GM23338 (cell line): ENCODE measurements around the gene TBC1D30. TPM values are rescaled to one million over a fixed set of nuclear protein-coding genes. Genes with fewer than 3 reads are reported as not detected.

Experiments used
- ATAC-seq: fragments of 200-7000 bp; cut with Tn5 transposase; 3 replicates; pipeline ENCODE4 v1.9.1; 2020
- DNase-seq: peaks from one replicate; pipeline ENCODE4 v3.0.0-alpha.2; 2015; ENCODE audit warnings: low spot score
- H2AFZ ChIP-seq: fragments of 200-600 bp; sonication (generic); 2 replicates; pipeline ENCODE4 v1.8.0; 2016; ENCODE audit warnings: antibody characterized with exemption, mild to moderate bottlenecking, moderate library complexity
- H3F3A ChIP-seq: fragments of 200-600 bp; sonication (generic); replicated peaks from 2 replicates; pipeline ENCODE4 v1.8.0; 2017; ENCODE audit warnings: antibody characterized with exemption, mixed run types, low read depth
- H3K27ac ChIP-seq: fragments of 200-600 bp; sonication (generic); 2 replicates; pipeline ENCODE4 v1.6.1; 2016; ENCODE audit warnings: low read depth
- H3K27me3 ChIP-seq: fragments of 200-600 bp; sonication (generic); 2 replicates; pipeline ENCODE4 v1.8.0; 2016; ENCODE audit warnings: mild to moderate bottlenecking, mixed run types, moderate library complexity; ENCODE audit not compliant: insufficient read depth
- H3K36me3 ChIP-seq: fragments of 200-600 bp; sonication (generic); 2 replicates; pipeline ENCODE4 v1.8.0; 2016; ENCODE audit warnings: mild to moderate bottlenecking; ENCODE audit not compliant: insufficient read depth
- H3K4me1 ChIP-seq: fragments of 200-600 bp; sonication (generic); 2 replicates; pipeline ENCODE4 v1.8.0; 2016; ENCODE audit warnings: mild to moderate bottlenecking, moderate library complexity; ENCODE audit not compliant: insufficient read depth
- H3K4me2 ChIP-seq: fragments of 200-600 bp; sonication (generic); 2 replicates; pipeline ENCODE4 v1.7.1; 2017; ENCODE audit warnings: mixed run types
- H3K4me3 ChIP-seq: fragments of 200-600 bp; sonication (generic); 2 replicates; pipeline ENCODE4 v1.6.1; 2016; ENCODE audit warnings: mixed run types
- H3K79me2 ChIP-seq: fragments of 200-600 bp; sonication (generic); replicated peaks from 2 replicates; pipeline ENCODE4 v1.8.0; 2017; ENCODE audit warnings: mild to moderate bottlenecking; ENCODE audit not compliant: insufficient read depth
- H3K9me2 ChIP-seq: fragments of 200-600 bp; sonication (generic); 2 replicates; pipeline ENCODE4 v1.8.0; 2017; ENCODE audit not compliant: insufficient read depth
- H4K20me1 ChIP-seq: fragments of 200-600 bp; sonication (generic); replicated peaks from 2 replicates; pipeline ENCODE4 v1.8.0; 2017; ENCODE audit warnings: mild to moderate bottlenecking; ENCODE audit not compliant: insufficient read depth
- H3K27ac Mint-ChIP-seq: 2 replicates; pipeline ENCODE4 v1.8.0; 2020; ENCODE audit warnings: inconsistent platforms, mild to moderate bottlenecking, moderate library complexity, mixed read lengths
- H3K27me3 Mint-ChIP-seq: 3 replicates; pipeline ENCODE4 v1.8.0; 2022; ENCODE audit warnings: low read depth, mild to moderate bottlenecking, moderate library complexity, mixed read lengths, inconsistent platforms; ENCODE audit not compliant: insufficient read depth, poor library complexity
- H3K36me3 Mint-ChIP-seq: 3 replicates; pipeline ENCODE4 v1.8.0; 2021; ENCODE audit warnings: low read depth, mild to moderate bottlenecking, inconsistent platforms, moderate library complexity, mixed read lengths
- H3K4me1 Mint-ChIP-seq: 3 replicates; pipeline ENCODE4 v1.8.0; 2020; ENCODE audit warnings: mild to moderate bottlenecking, inconsistent platforms, mixed read lengths
- H3K4me3 Mint-ChIP-seq: 3 replicates; pipeline ENCODE4 v1.8.0; 2021; ENCODE audit warnings: moderate library complexity, mild to moderate bottlenecking, inconsistent platforms, mixed read lengths
- H3K9me3 Mint-ChIP-seq: 3 replicates; pipeline ENCODE4 v1.8.0; 2020; ENCODE audit warnings: moderate library complexity, mild to moderate bottlenecking, inconsistent platforms, mixed read lengths
- CREB1 ChIP-seq: fragments of 250-450 bp; sonication (Bioruptor Pico); IDR thresholded peaks from 2 replicates; pipeline ENCODE4 v1.5.0; 2020; ENCODE audit warnings: low read depth, mild to moderate bottlenecking, moderate library complexity
- EZH2 ChIP-seq: fragments of 200-600 bp; sonication (generic); IDR thresholded peaks from one replicate; pipeline ENCODE4 v1.8.0; 2017; ENCODE audit warnings: antibody characterized with exemption, mild to moderate bottlenecking, low read depth; ENCODE audit not compliant: unreplicated experiment
- JUNB ChIP-seq: IDR thresholded peaks from one replicate; pipeline ENCODE4 v1.6.1; 2016; ENCODE audit warnings: antibody characterized with exemption; ENCODE audit not compliant: unreplicated experiment
- NANOG ChIP-seq: IDR thresholded peaks from 2 replicates; pipeline ENCODE4 v1.6.1; 2016; ENCODE audit warnings: antibody characterized with exemption, borderline replicate concordance
- POLR2AphosphoS5 ChIP-seq: IDR thresholded peaks from 2 replicates; pipeline ENCODE4 v1.6.1; 2016; ENCODE audit warnings: antibody characterized with exemption, low read depth
- REST ChIP-seq: IDR thresholded peaks from one replicate; pipeline ENCODE4 v1.6.1; 2018; ENCODE audit warnings: antibody characterized with exemption; ENCODE audit not compliant: unreplicated experiment
- STAT1 ChIP-seq: IDR thresholded peaks from one replicate; pipeline ENCODE4 v1.6.1; 2016; ENCODE audit warnings: antibody characterized with exemption; ENCODE audit not compliant: unreplicated experiment
- ZNF114 ChIP-seq: fragments of 250-450 bp; sonication (Bioruptor Pico); IDR thresholded peaks from 2 replicates; pipeline ENCODE4 v1.5.0; 2020; ENCODE audit warnings: mild to moderate bottlenecking, moderate library complexity
- ZNF331 ChIP-seq: fragments of 250-450 bp; sonication (Bioruptor Pico); IDR thresholded peaks from 2 replicates; pipeline ENCODE4 v1.5.0; 2020; ENCODE audit warnings: low read depth, mild to moderate bottlenecking, moderate library complexity
- polyA plus RNA-seq: library from polyadenylated mRNA; unstranded; fragments of >200 nt; fragmentation: Nextera tagmentation; extraction: Ambion mirVana; gene quantifications from 2 replicates; pipeline ENCODE4 v1.2.1, GENCODE V29; 2016
- total RNA-seq: library from RNA; depleted of rRNA; stranded (reverse); fragments of >200 nt; shearing (Covaris generic); gene quantifications from 2 replicates; pipeline ENCODE4 v1.2.3, GENCODE V29; 2014

The TBC1D30 gene
- total and polyA plus RNA-seq, 2 experiments from 2014 or later: 2.9 to 9.6 TPM

GRCh38 chr12:64893961-64894360 is 69.5 kb downstream of the TBC1D30 start:
- H3K79me2 ChIP-seq: no peaks in the 10 kb centered on the region
- H3K27me3 ChIP-seq: no peaks in the 10 kb centered on the region
- H3K4me2 ChIP-seq: no peak overlapping the region
- no peaks in the 10 kb centered on the region for H3F3A ChIP-seq
- no peaks in the 10 kb centered on the region for H3K36me3 ChIP-seq
- no peaks in the 10 kb centered on the region for H4K20me1 ChIP-seq
- no peaks in the 10 kb centered on the region for H3K27me3 Mint-ChIP-seq
- H3K4me3 Mint-ChIP-seq: no peak overlapping the region
- DNase-seq: no peak
- peaks cover 21% of the 10 kb centered on the region for H3K4me1 Mint-ChIP-seq
- no peak for ATAC-seq
- H3K4me1 ChIP-seq: peaks cover 21% of the 10 kb centered on the region
- H3K27ac ChIP-seq: no peak overlapping the region
- TF ChIP-seq REST (no peak), EZH2 (no peak), CREB1 (CRISPR knock-in tag) (no peak), NANOG (no peak)
- H3K4me3 ChIP-seq: no peak overlapping the region
- 0 out of 2 replicates have a peak, but pooled peaks cover 3% of the 10 kb centered on the region for H3K9me2 ChIP-seq
- H3K27ac Mint-ChIP-seq: no peak overlapping the region
- H2AFZ ChIP-seq: no peak overlapping the region
- H3K9me3 Mint-ChIP-seq: no peaks in the 10 kb centered on the region
- no peaks in the 10 kb centered on the region for H3K36me3 Mint-ChIP-seq

- Histone ChIP-seq H3K4me3 (no peak overlapping the region), H3F3A (no peaks in the 10 kb centered on the region), H4K20me1 (no peaks in the 10 kb centered on the region), H3K79me2 (no peaks in the 10 kb centered on the region), H3K27ac (no peak overlapping the region), H3K4me2 (no peak overlapping the region), H3K36me3 (no peaks in the 10 kb centered on the region), H3K9me2 (0 out of 2 replicates have a peak, but pooled peaks cover 3% of the 10 kb centered on the region), H3K4me1 (peaks cover 11% of the 10 kb centered on the region), H2AFZ (peak overlapping the region; percentile 72; the same call in 1 of the 2 replicates), H3K27me3 (no peaks in the 10 kb centered on the region)
- H3K4me1 Mint-ChIP-seq: peaks cover 12% of the 10 kb centered on the region
- H3K27me3 Mint-ChIP-seq: no peaks in the 10 kb centered on the region
- no peak for ATAC-seq
- H3K36me3 Mint-ChIP-seq: no peaks in the 10 kb centered on the region
- H3K27ac Mint-ChIP-seq: no peak overlapping the region
- DNase-seq: no peak
- H3K9me3 Mint-ChIP-seq: no peaks in the 10 kb centered on the region
- H3K4me3 Mint-ChIP-seq: no peak overlapping the region
- TF ChIP-seq STAT1 (no peak), REST (no peak), EZH2 (no peak), ZNF331 (CRISPR knock-in tag) (no peak), JUNB (no peak), ZNF114 (CRISPR knock-in tag) (no peak), POLR2AphosphoS5 (no peak), NANOG (no peak)
These were observed 70.5 kb downstream of the TBC1D30 start for GRCh38 chr12:64894827-64895475.
